IPS DF 4.7 (cell line): ENCODE measurements around the gene WDFY3.
"Not testable (repeated sequence)": the region's sequence is repeated elsewhere in the genome, so short reads cannot be mapped to it uniquely, and the experiment has no call there.

Experiments used
- DNase-seq: peaks from one replicate; pipeline ENCODE4 v3.0.0-alpha.2; 2013; ENCODE audit warnings: low spot score; ENCODE audit errors: extremely low read depth

WDFY3 gene

GRCh38 chr4:84727491-84727890 lies 239.0 kb downstream of the WDFY3 start:
- no peak for DNase-seq

GRCh38 chr4:84726356-84726755 lies 240.1 kb downstream of the WDFY3 start:
- no peak for DNase-seq

- no peak for DNase-seq
Measured at GRCh38 chr4:84722720-84723119, 243.8 kb downstream of the WDFY3 start.

- no peak for DNase-seq
Measured at GRCh38 chr4:84719115-84719514, 247.4 kb downstream of the WDFY3 start.

GRCh38 chr4:84718699-84719098 lies 247.8 kb downstream of the WDFY3 start:
- no peak for DNase-seq

GRCh38 chr4:84710548-84710947 lies 255.9 kb downstream of the WDFY3 start:
- DNase-seq = no peak

GRCh38 chr4:84708406-84709135 lies 257.9 kb downstream of the WDFY3 start:
- no peak for DNase-seq

- DNase-seq = no peak
Measured at GRCh38 chr4:84706286-84706685, 260.2 kb downstream of the WDFY3 start.

GRCh38 chr4:84699001-84699671 lies 267.4 kb downstream of the WDFY3 start:
- no peak for DNase-seq

- no peak for DNase-seq
Measured at GRCh38 chr4:84697615-84698201, 268.8 kb downstream of the WDFY3 start.

DNA sequence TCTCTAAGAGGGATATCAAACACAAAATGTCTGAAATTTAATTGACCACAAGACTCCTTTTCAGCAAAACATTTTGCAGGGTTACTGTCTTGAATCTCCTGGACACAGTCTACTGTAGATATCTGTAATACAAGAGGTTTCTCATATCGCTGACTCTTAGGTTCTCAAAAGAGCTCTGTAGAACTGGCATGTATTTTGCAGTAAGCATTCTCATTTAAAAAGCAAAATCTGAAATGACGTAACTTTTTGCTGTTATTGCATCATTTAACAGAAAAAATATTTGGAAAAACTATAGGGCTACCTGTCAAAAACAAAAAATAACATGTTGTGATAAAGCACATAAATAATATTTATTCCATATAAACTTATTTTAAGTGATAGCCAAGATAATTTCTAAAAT lies 269.3 kb downstream of the WDFY3 start:
- DNase-seq = no peak

DNA sequence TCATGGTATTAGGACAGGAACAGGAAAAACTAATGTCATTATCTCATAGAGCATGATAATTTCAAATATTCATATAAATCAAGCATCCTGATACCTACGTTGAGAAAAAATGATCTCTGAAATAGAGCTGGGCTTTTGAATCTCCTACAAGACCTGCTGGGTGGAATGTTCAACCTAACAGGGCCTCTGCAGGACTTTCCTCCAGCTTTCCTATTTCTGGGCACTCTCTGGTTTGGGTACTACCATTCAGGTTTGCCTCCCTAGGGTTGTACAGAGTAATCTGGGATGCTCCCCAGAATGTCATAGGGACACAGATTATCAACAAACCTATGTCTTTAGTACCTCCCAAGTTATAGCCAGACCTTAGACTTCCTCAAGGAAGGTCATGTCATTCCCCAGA lies 274.7 kb downstream of the WDFY3 start:
- no peak for DNase-seq

GRCh38 chr4:84691170-84691691 lies 275.3 kb downstream of the WDFY3 start:
- no peak for DNase-seq

DNA sequence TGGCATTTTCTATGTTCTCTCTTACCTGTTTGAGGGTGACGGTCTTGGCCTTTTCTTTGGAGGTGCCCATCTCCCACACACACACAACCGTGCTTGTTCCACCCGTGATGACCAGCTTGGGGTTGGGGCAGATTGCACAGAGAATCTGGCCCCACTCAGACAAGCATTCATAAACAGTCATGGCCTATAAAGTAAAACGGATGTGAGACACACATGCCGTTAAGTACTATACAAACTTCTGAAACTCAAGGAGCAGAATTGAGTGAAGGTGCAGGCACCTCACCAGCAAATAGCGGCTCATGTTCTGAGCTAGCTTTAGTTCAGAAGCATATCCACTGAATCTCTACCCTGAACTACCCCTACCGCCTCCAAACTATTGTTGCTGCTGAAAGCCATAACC lies 276.0 kb downstream of the WDFY3 start:
- DNase-seq = no peak

GRCh38 chr4:84689197-84689596 lies 277.3 kb downstream of the WDFY3 start:
- DNase-seq = no peak

- DNase-seq = no peak
Measured at GRCh38 chr4:84688605-84689004, 277.9 kb downstream of the WDFY3 start.

DNA sequence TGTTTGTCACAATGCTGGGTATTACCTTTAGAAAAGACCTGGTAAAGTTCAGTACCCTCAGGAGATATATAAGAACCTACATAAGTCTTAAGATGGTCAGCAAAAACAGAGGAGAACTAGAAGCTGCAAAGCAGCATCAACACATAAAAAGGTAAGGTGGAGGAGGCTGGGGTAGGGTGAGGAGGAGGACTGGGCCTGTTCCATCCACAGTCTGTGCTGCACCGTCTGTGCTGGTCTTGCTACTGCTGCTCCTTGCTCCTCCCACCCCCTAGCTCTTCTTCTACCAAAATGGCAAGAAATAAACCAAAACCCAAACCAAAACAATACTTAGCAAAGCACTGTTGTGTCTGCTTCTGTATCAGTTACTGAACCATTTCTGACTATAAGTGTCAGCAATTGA lies 281.4 kb downstream of the WDFY3 start:
- DNase-seq = no peak

DNA sequence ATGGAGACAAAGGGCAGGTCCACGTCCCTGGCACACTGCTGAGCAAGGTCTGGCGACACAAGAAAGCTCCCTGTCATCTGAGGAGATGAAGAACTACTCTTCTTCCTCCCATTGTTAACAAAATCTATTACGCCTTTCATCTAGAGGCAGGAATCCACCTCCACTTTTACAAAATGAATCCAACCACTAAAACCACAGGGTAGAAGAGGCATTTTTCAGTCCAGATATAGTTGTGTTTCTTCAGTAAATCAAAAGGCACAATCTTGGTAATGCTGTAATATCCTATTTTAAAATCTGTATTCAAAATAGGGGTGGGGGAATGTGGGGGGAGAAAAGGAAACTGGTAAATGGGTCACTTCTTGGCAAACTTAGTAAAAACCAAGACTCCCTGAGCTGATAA lies 282.1 kb downstream of the WDFY3 start:
- DNase-seq = no peak

GRCh38 chr4:84683064-84683850 lies 283.2 kb downstream of the WDFY3 start:
- DNase-seq = no peak

DNA sequence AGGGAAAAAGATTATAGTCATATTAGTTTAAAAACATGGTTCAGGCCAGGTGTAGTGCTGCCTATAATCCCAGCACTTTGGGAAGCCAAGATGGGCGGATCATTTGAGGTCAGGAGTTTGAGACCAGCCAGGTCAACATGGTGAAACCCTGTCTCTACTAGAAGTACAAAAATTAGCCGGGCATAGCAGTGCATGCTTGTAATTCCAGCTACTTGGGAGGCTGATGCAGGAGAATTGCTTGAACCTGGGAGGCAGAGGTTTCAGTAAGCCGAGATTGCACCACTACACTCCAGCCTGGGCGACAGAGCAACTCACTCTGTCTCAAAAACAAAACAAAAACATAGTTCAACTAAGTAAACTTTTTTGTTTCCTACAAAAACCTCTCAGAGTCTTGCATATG lies 283.8 kb downstream of the WDFY3 start:
- DNase-seq = not testable (repeated sequence)

- no peak for DNase-seq
Measured at GRCh38 chr4:84681486-84682274, 284.8 kb downstream of the WDFY3 start.
